HG03460 (cell line): Measurements from ENCODE around the gene RABGAP1L.
"Not testable (repeated sequence)": the region's sequence is repeated elsewhere in the genome, so short reads cannot be mapped to it uniquely, and the experiment has no call there.

ENCODE experiments used
- ATAC-seq: cut with Tn5 transposase; IDR thresholded peaks from one replicate; pipeline ENCODE4 v1.9.1; 2021; ENCODE audit not compliant: unreplicated experiment

RABGAP1L gene

GRCh38 chr1:174358786-174359453, 199.6 kb downstream of the RABGAP1L start:
- no peak for ATAC-seq

- no peak for ATAC-seq
Measured at GRCh38 chr1:174359454-174359805, 200.1 kb downstream of the RABGAP1L start.

- no peak for ATAC-seq
Measured at GRCh38 chr1:174364996-174365736, 205.8 kb downstream of the RABGAP1L start.

- ATAC-seq, result no peak
Measured at GRCh38 chr1:174366946-174367345, 207.6 kb downstream of the RABGAP1L start.

GRCh38 chr1:174367892-174368291, 208.6 kb downstream of the RABGAP1L start:
- no peak for ATAC-seq

GRCh38 chr1:174376030-174376429, 216.7 kb downstream of the RABGAP1L start:
- ATAC-seq, result no peak

GRCh38 chr1:174391716-174392115, 232.4 kb downstream of the RABGAP1L start:
- ATAC-seq, result no peak

GRCh38 chr1:174393885-174394284, 234.6 kb downstream of the RABGAP1L start:
- no peak for ATAC-seq

GRCh38 chr1:174397261-174397660, 237.9 kb downstream of the RABGAP1L start:
- ATAC-seq, result no peak

GRCh38 chr1:174398246-174398645, 238.9 kb downstream of the RABGAP1L start:
- no peak for ATAC-seq

- no peak for ATAC-seq
Measured at GRCh38 chr1:174399211-174399610, 239.9 kb downstream of the RABGAP1L start.

GRCh38 chr1:174401075-174401474, 241.8 kb downstream of the RABGAP1L start:
- ATAC-seq, result no peak

GRCh38 chr1:174405219-174405618, 245.9 kb downstream of the RABGAP1L start:
- ATAC-seq, result no peak

GRCh38 chr1:174406421-174406820, 247.1 kb downstream of the RABGAP1L start:
- ATAC-seq, result no peak

- no peak for ATAC-seq
Measured at GRCh38 chr1:174407665-174408064, 248.3 kb downstream of the RABGAP1L start.

- no peak for ATAC-seq
Measured at GRCh38 chr1:174408146-174408545, 248.8 kb downstream of the RABGAP1L start.

- not testable (repeated sequence) for ATAC-seq
Measured at GRCh38 chr1:174409801-174410200, 250.5 kb downstream of the RABGAP1L start.

GRCh38 chr1:174413632-174414031, 254.3 kb downstream of the RABGAP1L start:
- ATAC-seq, result no peak

- no peak for ATAC-seq
Measured at GRCh38 chr1:174414203-174414602, 254.9 kb downstream of the RABGAP1L start.

GRCh38 chr1:174415506-174415905, 256.2 kb downstream of the RABGAP1L start:
- ATAC-seq, result no peak

GRCh38 chr1:174417921-174418320, 258.6 kb downstream of the RABGAP1L start:
- no peak for ATAC-seq

- no peak for ATAC-seq
Measured at GRCh38 chr1:174425121-174425520, 265.8 kb downstream of the RABGAP1L start.

GRCh38 chr1:174426153-174426552, 266.8 kb downstream of the RABGAP1L start:
- ATAC-seq, result no peak
